ENCODE measurements around the gene CCNG1. TPM values are rescaled to one million over a fixed set of nuclear protein-coding genes. Genes with fewer than 3 reads are reported as not detected.
"Not testable (repeated sequence)": the region's sequence is repeated elsewhere in the genome, so short reads cannot be mapped to it uniquely, and the experiment has no call there.

Gene CCNG1
- 100 to 1,000 TPM; 119 to 181 (median 133) TPM for total RNA-seq
- polyA plus RNA-seq: 100 to 1,000 TPM in 2 of 3 donors, 10 to 100 TPM in 1; 78.0 to 180 (median 154) TPM

GRCh38 chr5:163437309-163438182 lies at the start of gene CCNG1:
Gene CCNG1 (plus strand): TSS chr5:163437595. CDS start chr5:163439257, 1,662 bp downstream.
- 1% methylated on average over 51 of the region's 51 CpGs for WGBS, 2 donors
- Histone ChIP-seq H3K36me3 (peaks cover 0 to 18% (median 7%) of the 10 kb centered on the region in 4 donors), H3K27me3 (no peaks in the 10 kb centered on the region), H3K4me1 (peaks cover 0 to 27% (median 18%) of the 10 kb centered on the region in 4 donors), H3K4me3 (peak within 1 kb of the TSS; percentile 67 to 95 (median 90)), H3K9me3 (no peaks in the 10 kb centered on the region), H3K27ac (peak within 1 kb of the TSS; percentile 84 to 88 (median 88))
- peak; percentile 96 for DNase-seq
- intact Hi-C loops (cut with DNase I): loop anchor here (2.0 kb wide), 1 partner anchor 67 kb away; the partner anchor contains the start of gene MAT2B
- no peak for TF ChIP-seq CTCF (IDR thresholded peaks at IDR 0.05)
- TF ChIP-seq POLR2AphosphoS5 (IDR thresholded peaks at IDR 0.05): peak; percentile 66 to 91 (median 86)
- no peak for TF ChIP-seq EP300 (IDR thresholded peaks at IDR 0.05)
- peak; percentile 60 to 74 for TF ChIP-seq POLR2A (IDR thresholded peaks at IDR 0.05)

- H3K4me3 ChIP-seq: no peak overlapping the region
- no peaks in the 10 kb centered on the region for H3K36me3 ChIP-seq
- TF ChIP-seq POLR2A (IDR thresholded peaks at IDR 0.05) (no peak), EP300 (IDR thresholded peaks at IDR 0.05) (no peak), CTCF (IDR thresholded peaks at IDR 0.05) (no peak), POLR2AphosphoS5 (IDR thresholded peaks at IDR 0.05) (no peak)
- no peaks in the 10 kb centered on the region for H3K27me3 ChIP-seq
- 96 to 98% methylated on average over 2 of the region's 2 CpGs for WGBS, 2 donors
- H3K9me3 ChIP-seq: no peaks in the 10 kb centered on the region
- DNase-seq: no peak
- intact Hi-C loops (cut with DNase I): no loop called here
- H3K27ac ChIP-seq: no peak overlapping the region
- no peaks in the 10 kb centered on the region for H3K4me1 ChIP-seq
Measured at GRCh38 chr5:163395792-163396191, 41.6 kb upstream of the CCNG1 start.

- H3K4me1 ChIP-seq; DNase-seq; H3K4me3 ChIP-seq; H3K9me3 ChIP-seq; H3K27me3 ChIP-seq; H3K36me3 ChIP-seq; intact Hi-C loops (cut with DNase I); H3K27ac ChIP-seq: not testable (repeated sequence)
- 70 to 78% methylated on average over 9 of the region's 9 CpGs for WGBS, 2 donors
Measured at GRCh38 chr5:163396818-163397340, 40.5 kb upstream of the CCNG1 start.

- Histone ChIP-seq H3K27me3 (no peaks in the 10 kb centered on the region), H3K9me3 (no peaks in the 10 kb centered on the region), H3K4me1 (no peaks in the 10 kb centered on the region), H3K36me3 (no peaks in the 10 kb centered on the region), H3K4me3 (no peak overlapping the region), H3K27ac (no peak overlapping the region)
- no peak for TF ChIP-seq POLR2AphosphoS5 (IDR thresholded peaks at IDR 0.05)
- no peak for TF ChIP-seq EP300 (IDR thresholded peaks at IDR 0.05)
- no peak for TF ChIP-seq POLR2A (IDR thresholded peaks at IDR 0.05)
- no peak for TF ChIP-seq CTCF (IDR thresholded peaks at IDR 0.05)
- intact Hi-C loops (cut with DNase I): no loop called here
- no peak for DNase-seq
Measured at GRCh38 chr5:163397354-163397753, 40.0 kb upstream of the CCNG1 start.

- no peak for DNase-seq
- 74 to 85% methylated on average over 4 of the region's 4 CpGs for WGBS, 2 donors
- intact Hi-C loops (cut with DNase I): no loop called here
Measured at GRCh38 chr5:163399923-163400322, 37.5 kb upstream of the CCNG1 start.

More at GRCh38 chr5:163399923-163400322, 37.5 kb upstream of the CCNG1 start:
- H3K27ac ChIP-seq: no peak overlapping the region
- H3K4me3 ChIP-seq: no peak overlapping the region
- H3K27me3 ChIP-seq: no peaks in the 10 kb centered on the region
- TF ChIP-seq POLR2AphosphoS5 (IDR thresholded peaks at IDR 0.05): no peak
- TF ChIP-seq CTCF (IDR thresholded peaks at IDR 0.05): no peak
- TF ChIP-seq POLR2A (IDR thresholded peaks at IDR 0.05): no peak
- TF ChIP-seq EP300 (IDR thresholded peaks at IDR 0.05): no peak
- no peaks in the 10 kb centered on the region for H3K4me1 ChIP-seq
- H3K9me3 ChIP-seq: no peaks in the 10 kb centered on the region
- H3K36me3 ChIP-seq: no peaks in the 10 kb centered on the region

All from sigmoid colon (tissue), 7 donors.